PFSK-1 (cell line): ENCODE measurements around the gene SAP30.

Experiments used
- POLR2AphosphoS5 ChIP-seq: IDR thresholded peaks from 2 replicates; pipeline ENCODE4 v1.6.1; 2012; ENCODE audit warnings: low read depth, mild to moderate bottlenecking, control low read depth, low read length, moderate library complexity
- REST ChIP-seq, 2 experiments: IDR thresholded peaks; 2 replicates each; pipeline versions ENCODE4 v1.6.1 to v1.8.0; 2011 to 2012; ENCODE audit warnings: low read depth in 2 of 2, low read length in 2 of 2, control low read depth in 1 of 2, inconsistent platforms in 1 of 2, mild to moderate bottlenecking in 1 of 2, moderate library complexity in 1 of 2; ENCODE audit not compliant: insufficient read depth in 1 of 2
- SIN3A ChIP-seq: IDR thresholded peaks from 2 replicates; pipeline ENCODE4 v1.6.1; 2012; ENCODE audit warnings: mild to moderate bottlenecking, low read length, moderate library complexity, borderline replicate concordance; ENCODE audit not compliant: insufficient read depth
- TAF1 ChIP-seq: IDR thresholded peaks from 2 replicates; pipeline ENCODE4 v1.6.1; 2012; ENCODE audit warnings: low read length, control low read depth, borderline replicate concordance; ENCODE audit not compliant: insufficient read depth

DNA sequence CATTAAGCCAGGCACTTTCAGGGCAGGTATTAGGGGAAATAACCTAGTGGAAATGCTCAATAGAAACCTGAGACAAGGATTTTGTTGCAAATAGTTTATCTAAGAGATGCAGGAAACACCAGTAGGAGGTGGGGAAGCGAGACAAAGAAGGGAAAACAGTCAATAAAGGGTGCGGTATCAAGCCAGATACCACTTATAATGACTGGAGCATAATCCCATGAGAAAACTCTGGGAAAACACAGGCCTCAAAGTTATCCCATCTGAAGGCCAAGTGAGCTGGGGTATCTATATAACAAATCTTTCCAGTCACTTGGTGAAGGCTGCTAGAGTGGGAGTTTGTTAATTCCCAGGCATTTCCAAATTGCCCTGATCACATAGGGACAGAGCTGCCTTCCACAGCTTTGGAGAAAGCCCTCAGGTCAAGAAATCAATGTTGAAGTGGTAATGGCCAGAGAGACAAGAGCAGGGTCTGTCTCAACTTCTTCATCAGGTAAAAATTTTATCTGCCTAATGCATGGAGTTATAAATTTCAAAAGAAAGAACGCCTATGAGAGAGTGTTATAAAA lies 26.8 kb upstream of the SAP30 start:
- TF ChIP-seq REST (IDR thresholded peaks at IDR 0.05; ENCODE audit: insufficient read depth in 1 of 2, low read depth in 2 of 2, low read length in 2 of 2), result no peak
- no peak for TF ChIP-seq POLR2AphosphoS5
- no peak for TF ChIP-seq TAF1
- no peak for TF ChIP-seq SIN3A
